OCI-M1 (cell line): ENCODE data around the gene HSPG2.

ENCODE experiments used
- DNase-seq: peaks from one replicate; lab custom pipeline; 2025; lab: John Stamatoyannopoulos, UW

HSPG2 gene

GRCh38 chr1:21955501-21956281 lies 18.6 kb upstream of the HSPG2 start:
- no peak for DNase-seq

DNA sequence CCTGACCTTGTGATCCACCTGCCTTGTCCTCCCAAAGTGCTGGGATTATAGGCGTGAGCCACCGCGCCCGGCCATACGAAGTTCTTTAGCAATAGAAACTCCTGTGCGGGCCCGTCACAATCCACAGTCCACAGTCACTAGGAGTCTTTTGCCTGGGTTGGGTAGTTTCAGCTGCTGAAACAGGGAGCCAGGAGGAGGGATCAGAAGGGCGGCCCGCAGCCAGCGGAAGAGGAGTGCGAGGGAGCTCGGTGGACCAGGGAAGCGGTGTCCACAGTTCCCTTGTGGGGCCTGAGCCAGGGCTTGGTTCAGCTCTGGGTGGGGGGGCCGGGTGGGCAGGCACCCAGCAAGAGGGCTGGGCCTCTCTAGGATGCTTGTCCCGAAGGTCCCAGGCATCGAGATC lies 17.9 kb upstream of the HSPG2 start:
- DNase-seq: no peak

- DNase-seq: no peak
Measured at GRCh38 chr1:21952786-21953520, 15.8 kb upstream of the HSPG2 start.

GRCh38 chr1:21951226-21951870 lies 14.2 kb upstream of the HSPG2 start:
- DNase-seq: no peak

DNA sequence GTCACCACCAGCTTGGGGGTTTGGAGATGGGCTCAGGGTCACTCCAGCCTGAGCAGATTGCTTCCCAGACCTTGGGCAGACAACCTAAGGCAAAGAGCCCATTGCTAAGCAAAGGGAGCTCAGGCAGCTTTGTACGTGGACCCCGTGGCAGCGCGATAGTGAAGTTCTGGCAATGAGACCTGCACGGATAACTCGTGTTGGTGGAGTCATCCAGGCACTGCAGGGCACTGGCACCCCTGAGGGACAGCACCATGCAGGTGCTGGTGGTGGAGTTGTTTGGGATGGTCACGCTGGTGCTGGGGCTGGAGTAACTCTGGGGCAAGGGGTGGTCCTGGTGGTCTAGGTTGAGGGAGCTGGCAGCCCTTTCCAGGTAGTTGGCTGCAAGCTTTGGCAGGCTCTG lies 13.6 kb upstream of the HSPG2 start:
- DNase-seq: no peak

- no peak for DNase-seq
Measured at GRCh38 chr1:21946836-21947587, 9.9 kb upstream of the HSPG2 start.

GRCh38 chr1:21944733-21945073 lies 7.6 kb upstream of the HSPG2 start:
- no peak for DNase-seq

DNA sequence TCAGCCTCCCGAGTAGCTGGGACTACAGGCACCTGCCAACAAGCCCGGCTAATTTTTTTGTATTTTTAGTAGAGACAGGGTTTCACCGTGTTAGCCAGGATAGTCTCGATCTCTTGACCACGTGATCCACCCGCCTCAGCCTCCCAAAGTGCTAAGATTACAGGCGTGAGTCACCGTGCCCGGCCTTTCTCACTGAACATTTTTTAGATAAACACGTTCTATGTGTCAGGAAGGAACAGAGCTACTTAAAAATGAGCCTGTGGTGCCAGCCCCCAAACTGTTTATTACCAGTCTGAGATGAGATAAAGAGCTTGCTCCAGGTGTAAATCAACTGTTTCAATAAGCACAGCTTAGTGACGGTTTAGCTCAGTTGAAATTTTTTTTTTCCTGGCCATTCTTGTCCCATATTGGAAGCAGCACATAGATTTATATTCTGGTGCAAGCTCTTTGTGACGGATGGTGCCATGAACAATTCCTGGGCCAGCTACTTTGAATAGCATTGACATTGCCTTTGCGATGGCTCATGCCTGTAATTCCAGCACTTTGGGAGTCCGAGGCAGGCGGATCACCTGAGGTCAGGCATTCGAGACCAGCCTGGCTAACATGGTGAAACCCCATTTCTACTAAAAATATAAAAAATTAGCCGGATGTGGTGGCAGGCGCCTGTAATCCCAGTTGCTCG lies 6.0 kb upstream of the HSPG2 start:
- peak; percentile 48 for DNase-seq

- no peak for DNase-seq
Measured at GRCh38 chr1:21942464-21942863, 5.4 kb upstream of the HSPG2 start.

DNA sequence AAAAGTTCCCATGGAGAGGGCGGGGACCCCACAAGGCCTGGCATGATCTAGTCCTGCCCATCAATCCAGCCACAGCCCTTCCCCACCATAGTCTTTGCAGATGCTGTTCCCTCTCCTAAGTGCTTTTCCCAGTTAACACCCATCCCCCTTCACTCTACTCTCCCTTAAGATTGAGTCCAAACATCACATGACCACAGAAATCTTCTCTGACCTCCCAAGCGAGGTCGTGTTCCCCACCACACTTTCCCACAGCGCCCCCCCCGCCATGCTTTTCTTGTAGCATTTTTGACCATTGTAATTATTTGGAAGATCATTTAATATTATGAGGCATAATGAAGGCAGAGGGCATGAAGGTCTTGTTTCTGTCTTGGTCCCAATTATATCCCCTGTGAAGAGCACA lies 4.3 kb upstream of the HSPG2 start:
- DNase-seq: no peak

DNA sequence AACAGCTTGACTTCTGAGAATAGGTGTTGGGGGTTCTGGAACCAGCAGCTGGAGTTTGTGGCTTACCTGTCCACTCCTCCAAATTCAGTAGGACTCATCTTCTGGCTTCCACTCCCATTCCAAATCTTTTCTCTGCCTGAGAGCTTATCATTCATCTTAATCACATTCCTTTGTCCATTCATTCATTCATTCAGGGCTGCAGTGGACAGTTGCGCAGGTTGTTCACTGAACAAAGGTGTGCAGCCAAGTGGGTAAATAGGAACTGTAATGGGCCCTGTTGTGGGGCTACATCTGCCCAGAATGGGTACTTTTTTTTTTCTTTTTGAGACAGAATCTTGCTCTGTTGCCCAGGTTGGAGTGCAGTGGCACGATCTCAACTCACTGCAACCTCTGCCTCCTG lies 3.4 kb upstream of the HSPG2 start:
- no peak for DNase-seq

- peak; percentile 70 for DNase-seq
Measured at GRCh38 chr1:21939650-21940374, 2.7 kb upstream of the HSPG2 start.

DNA sequence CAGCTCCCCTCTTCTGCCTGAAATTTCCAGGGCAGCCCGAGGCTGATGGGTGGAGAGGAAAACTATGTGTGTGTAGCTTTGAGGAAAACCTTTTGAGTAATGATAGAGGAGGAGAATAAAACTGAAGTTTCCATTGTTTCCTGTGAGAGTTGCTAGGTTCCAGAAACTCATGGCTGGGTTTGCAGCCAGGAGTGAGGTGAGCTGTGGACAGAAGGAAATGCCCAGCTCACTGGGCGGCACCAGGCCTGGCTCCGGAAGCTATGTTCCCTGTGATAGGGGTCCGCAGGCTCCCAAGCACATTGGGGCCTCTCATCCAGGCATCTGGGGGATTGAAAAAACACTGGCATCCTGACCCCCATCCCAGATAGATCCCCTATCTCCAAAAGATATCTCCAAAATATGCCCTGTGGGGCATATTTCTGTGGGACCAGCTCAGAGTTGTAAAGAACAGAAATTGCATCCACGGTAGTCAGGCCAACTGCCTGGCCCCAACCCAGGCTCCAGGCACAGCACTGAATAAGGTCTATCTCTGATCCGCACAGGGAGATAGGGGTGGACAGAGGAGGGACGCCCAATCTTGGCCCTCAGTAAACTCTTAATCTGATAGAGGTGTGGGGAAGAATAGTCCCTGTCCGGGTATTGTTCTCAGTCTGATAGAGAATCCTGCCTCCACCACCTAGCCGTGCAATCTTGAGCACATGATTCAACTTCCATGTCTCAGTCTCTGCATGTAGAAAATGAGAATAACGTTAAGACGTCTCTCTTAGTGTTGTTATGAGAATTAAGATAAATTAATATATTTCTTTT lies 1.8 kb upstream of the HSPG2 start:
- DNase-seq: peak; percentile 61

GRCh38 chr1:21937372-21938121 lies 437 bp upstream of the HSPG2 start:
- DNase-seq: peak; percentile 89

- DNase-seq: no peak
Measured at GRCh38 chr1:21936366-21937031, 611 bp downstream of the HSPG2 start.

DNA sequence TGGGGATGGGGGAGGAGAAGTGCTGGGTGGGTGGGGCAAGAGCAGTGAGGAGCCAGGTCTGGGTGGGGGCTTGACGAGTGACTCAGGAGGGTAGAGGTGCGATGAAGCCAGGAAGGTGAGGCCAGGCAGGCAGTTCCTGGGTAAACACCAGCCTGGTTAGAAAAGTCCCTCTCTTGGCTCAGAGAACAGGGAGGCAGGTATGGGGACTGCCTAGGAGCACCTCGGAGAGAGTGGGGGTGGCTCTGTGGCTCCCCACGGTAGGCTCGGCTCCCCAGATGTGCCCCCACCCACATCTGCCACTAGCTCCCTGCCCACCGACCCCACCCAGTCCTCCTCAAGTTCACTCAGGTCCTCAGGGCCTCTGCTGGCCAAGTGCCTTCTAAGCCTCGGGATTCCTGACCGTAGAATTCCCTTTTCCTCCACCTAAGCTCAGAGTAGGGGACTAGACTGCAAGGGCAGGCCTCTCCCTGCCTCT lies 1.2 kb downstream of the HSPG2 start:
- DNase-seq: no peak

DNA sequence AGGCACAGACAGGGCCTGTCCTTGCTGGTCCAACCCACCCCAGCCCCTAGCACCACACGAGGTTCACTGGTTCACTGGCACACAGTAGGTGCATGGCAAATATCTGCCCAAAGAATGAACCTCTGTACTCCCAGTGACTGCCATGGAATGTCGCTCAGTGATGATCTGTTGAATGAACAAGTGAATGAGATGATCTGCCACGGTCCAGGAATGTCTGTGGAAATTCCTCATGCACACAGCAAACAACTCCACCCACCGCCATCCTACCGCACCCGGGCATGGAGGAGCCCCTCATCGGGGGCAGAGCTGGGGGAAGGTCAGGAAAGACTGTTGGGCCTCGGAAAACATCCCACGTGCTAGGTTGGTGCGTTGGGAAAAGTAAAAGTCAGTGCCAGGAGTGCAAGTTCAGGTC lies 1.7 kb downstream of the HSPG2 start:
- no peak for DNase-seq

- no peak for DNase-seq
Measured at GRCh38 chr1:21933397-21934248, 3.5 kb downstream of the HSPG2 start.
